HL-60/S4 treated with phorbol 12-myristate 13-acetate at 8.2 ng/mL for 4 days and 3 days (cell line): ENCODE measurements around the gene DAD1.
"Not testable (repeated sequence)": the region's sequence is repeated elsewhere in the genome, so short reads cannot be mapped to it uniquely, and the experiment has no call there.

Experiments
- in situ Hi-C: fragments of 300-500 bp; cut with MboI; formaldehyde crosslinking; loops from 2 replicates; pipeline ENCODE4 v1.15.0; 2022; ENCODE audit warnings: low sequenced_read_pairs

Gene DAD1

GRCh38 chr14:22554498-22555383 is 34.3 kb downstream of the DAD1 start:
- in situ Hi-C loops: loop anchor here (5.0 kb wide), 1 partner anchor 162 kb away; no protein-coding TSS in a partner anchor

DNA sequence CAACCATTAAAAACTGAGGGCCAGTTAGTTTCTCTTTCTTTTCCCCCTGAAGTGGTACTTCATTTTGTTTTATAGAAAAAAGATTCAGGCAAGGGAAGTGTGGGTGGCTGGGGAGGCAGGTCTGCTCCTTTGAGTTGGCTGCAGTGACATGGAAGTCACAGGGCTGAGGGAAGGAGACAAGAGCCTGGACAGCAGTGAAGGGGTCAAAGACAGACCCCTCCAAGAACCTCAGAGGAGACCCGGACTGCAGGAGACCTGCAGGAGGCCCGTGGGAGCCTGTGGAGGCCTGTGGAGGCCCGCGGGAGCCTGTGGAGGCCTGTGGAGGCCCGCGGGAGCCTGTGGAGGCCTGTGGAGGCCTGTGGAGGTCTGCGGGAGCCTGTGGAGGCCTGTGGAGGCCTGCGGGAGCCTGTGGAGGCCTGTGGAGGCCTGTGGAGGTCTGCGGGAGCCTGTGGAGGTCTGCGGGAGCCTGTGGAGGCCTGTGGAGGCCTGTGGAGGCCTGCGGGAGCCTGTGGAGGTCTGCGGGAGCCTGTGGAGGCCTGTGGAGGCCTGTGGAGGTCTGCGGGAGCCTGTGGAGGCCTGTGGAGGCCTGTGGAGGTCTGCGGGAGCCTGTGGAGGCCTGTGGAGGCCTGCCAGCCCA is 35.0 kb downstream of the DAD1 start:
- in situ Hi-C loops: not testable (repeated sequence)

DNA sequence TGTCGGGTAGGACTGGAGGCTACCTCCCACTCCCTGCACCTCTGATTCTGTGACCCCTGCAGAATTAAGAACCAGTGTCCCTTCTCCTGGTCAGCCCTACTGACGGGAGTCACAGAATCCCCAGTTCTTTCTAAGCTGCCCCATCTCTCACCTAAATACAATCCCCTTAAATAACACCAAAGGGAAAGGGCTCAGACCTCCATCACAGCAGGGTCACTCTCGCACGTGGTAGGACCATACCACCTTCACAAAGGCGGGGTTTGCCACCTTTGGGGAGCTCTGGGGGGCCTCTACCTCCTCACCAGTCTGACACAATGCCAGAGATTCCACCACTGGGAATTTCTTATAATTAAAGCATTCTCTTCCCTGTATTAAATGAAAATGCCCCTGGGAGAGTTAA is 35.6 kb downstream of the DAD1 start:
- in situ Hi-C loops: no loop called here

DNA sequence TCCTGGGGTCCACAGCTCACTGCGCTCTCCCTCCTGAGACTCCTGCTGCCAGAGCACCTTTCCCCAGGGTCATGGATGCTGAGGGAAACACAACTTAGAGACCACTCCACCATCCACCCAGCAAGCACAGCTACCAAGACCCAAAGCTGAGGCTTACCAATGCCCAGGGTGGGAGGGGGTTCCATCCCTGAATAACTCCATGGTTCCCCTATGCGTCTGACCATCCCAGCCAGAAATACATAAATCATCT is 36.3 kb downstream of the DAD1 start:
- in situ Hi-C loops: no loop called here

DNA sequence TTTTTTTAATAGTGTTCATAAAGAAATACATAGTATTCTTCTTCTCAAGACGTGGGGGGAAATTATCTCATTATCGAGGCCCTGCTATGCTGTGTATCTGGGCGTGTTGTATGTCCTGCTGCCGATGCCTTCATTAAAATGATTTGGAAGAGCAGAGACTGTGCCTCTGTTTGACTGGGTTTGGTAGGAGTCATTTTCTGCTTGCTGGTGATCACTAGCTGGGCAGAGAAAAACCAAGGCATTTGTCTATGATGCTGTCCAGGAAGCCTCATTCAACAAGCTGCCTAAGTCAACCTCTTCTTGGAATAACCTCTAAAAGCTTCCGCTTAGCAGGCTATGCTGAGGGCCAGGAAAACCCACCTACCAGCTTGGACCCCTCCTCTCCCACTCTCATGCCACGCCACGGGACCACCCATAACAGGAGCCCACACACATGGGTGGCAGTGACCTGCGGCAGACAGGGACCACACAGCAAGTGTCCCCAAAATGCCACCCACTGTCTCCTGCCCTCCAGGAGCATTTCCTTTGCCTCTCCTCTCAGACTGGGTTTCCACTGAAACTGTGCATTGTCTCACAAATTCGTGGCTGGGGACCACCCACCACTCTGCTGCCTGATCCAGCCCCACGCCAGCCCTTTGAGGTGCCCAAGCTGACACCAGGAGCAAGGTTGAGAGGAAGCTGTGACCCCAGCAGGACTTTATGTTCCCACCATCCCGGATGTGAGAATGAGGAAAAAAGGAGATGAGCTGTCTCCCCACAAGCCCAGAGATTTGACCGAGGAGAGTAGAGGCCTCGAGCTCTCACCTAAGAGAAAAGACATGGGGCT is 36.8 kb downstream of the DAD1 start:
- in situ Hi-C loops: no loop called here

DNA sequence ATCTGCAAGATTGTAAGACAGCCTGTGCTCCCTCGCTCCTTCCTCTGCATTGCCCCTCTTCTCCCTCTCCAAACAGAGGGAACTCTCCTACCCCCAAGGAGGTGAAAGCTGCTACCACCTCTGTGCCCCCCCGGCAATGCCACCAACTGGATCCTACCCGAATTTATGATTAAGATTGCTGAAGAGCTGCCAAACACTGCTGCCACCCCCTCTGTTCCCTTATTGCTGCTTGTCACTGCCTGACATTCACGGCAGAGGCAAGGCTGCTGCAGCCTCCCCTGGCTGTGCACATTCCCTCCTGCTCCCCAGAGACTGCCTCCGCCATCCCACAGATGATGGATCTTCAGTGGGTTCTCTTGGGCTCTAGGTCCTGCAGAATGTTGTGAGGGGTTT is 37.4 kb downstream of the DAD1 start:
- in situ Hi-C loops: no loop called here

DNA sequence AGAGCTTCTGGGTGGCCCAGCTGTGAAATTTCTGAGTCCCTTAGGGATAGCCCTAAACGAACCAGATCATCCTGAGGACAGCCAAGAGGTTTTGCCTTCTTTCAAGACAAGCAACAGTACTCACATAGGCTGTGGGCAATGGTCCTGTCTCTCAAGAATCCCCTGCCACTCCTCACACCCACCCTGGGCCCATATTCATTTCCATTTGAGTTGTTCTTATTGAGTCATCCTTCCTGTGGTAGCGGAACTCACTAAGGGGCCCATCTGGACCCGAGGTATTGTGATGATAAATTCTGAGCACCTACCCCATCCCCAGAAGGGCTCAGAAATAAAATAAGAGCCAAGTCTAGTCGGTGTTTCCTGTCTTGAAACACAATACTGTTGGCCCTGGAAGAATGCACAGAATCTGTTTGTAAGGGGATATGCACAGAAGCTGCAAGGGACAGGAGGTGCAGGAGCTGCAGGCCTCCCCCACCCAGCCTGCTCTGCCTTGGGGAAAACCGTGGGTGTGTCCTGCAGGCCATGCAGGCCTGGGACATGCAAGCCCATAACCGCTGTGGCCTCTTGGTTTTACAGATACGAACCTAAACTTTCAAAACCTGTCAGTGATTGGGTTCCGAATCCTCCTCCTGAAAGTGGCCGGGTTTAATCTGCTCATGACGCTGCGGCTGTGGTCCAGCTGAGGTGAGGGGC is 38.9 kb downstream of the DAD1 start:
- in situ Hi-C loops: no loop called here

- in situ Hi-C loops: no loop called here
These were observed 39.6 kb downstream of the DAD1 start for GRCh38 chr14:22549324-22549962.

- in situ Hi-C loops: no loop called here
These were observed 40.9 kb downstream of the DAD1 start for GRCh38 chr14:22547948-22548750.

DNA sequence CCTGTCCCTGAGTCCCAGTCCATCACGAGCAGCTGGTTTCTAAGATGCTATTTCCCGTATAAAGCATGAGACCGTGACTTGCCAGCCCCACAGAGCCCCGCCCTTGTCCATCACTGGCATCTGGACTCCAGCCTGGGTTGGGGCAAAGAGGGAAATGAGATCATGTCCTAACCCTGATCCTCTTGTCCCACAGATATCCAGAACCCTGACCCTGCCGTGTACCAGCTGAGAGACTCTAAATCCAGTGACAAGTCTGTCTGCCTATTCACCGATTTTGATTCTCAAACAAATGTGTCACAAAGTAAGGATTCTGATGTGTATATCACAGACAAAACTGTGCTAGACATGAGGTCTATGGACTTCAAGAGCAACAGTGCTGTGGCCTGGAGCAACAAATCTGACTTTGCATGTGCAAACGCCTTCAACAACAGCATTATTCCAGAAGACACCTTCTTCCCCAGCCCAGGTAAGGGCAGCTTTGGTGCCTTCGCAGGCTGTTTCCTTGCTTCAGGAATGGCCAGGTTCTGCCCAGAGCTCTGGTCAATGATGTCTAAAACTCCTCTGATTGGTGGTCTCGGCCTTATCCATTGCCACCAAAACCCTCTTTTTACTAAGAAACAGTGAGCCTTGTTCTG is 41.6 kb downstream of the DAD1 start:
- in situ Hi-C loops: no loop called here

GRCh38 chr14:22546722-22547071 is 42.3 kb downstream of the DAD1 start:
- in situ Hi-C loops: no loop called here

DNA sequence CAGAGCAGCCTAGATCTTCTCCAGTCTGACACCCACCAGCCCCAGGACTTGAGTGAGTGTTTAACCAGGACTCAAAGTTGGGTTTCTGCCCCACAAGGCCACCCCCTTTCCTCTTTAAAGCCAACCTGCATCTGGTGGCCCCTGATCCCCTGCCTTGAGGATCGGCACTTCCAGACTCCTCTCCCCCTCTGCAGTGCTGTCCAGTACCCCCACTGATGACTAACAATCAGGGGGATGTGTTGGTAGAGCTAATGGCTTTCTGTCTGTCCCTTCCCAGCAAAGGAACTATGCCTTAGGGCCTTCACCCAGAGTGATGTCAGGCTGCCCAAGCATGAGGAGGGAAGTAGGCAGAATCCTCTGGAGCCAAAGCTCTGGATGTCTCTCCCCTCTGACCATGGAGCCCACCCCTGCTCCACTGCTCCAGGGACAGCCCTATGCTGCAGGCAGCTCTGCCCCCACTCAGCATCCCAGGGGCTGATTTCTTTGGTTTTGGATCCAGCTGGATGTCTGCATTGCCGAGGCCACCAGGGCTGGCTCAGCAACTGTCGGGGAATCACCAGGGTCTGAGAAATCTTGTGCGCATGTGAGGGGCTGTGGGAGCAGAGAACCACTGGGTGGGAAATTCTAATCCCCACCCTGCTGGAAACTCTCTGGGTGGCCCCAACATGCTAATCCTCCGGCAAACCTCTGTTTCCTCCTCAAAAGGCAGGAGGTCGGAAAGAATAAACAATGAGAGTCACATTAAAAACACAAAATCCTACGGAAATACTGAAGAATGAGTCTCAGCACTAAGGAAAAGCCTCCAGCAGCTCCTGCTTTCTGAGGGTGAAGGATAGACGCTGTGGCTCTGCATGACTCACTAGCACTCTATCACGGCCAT is 42.9 kb downstream of the DAD1 start:
- in situ Hi-C loops: no loop called here

GRCh38 chr14:22544881-22545420 is 44.1 kb downstream of the DAD1 start:
- in situ Hi-C loops: no loop called here

GRCh38 chr14:22544406-22544805 is 44.6 kb downstream of the DAD1 start:
- in situ Hi-C loops: no loop called here

- in situ Hi-C loops: not testable (repeated sequence)
These were observed 45.3 kb downstream of the DAD1 start for GRCh38 chr14:22543570-22544357.

- in situ Hi-C loops: no loop called here
These were observed 46.7 kb downstream of the DAD1 start for GRCh38 chr14:22542360-22542759.

- in situ Hi-C loops: no loop called here
These were observed 47.3 kb downstream of the DAD1 start for GRCh38 chr14:22541721-22542120.
